K562 (cell line): ENCODE measurements around the gene PODXL.

Source experiments
- ATF7 ChIP-seq: fragments of 450-650 bp; IDR thresholded peaks from 2 replicates; pipeline ENCODE4 v1.7.1; 2014; ENCODE audit warnings: mild to moderate bottlenecking, moderate library complexity
- CTCF ChIP-seq, 3 experiments: IDR thresholded peaks in 2 of 3; conservative IDR thresholded peaks in 1 of 3; 2 replicates each; pipeline ENCODE4 v1.5.1; 2011 to 2012; ENCODE audit warnings: low read length in 3 of 3, mild to moderate bottlenecking in 3 of 3, control low read depth in 2 of 3, improper control_type of control experiment in 1 of 3, inconsistent platforms in 1 of 3, low read depth in 1 of 3, mixed read lengths in 1 of 3, moderate library complexity in 1 of 3; ENCODE audit not compliant: insufficient read depth in 2 of 3
- EP300 ChIP-seq: IDR thresholded peaks from 2 replicates; pipeline ENCODE4 v1.6.1; 2012; ENCODE audit warnings: low read length, improper control_type of control experiment
- HDAC2 ChIP-seq: fragments of 450-650 bp; IDR thresholded peaks from 2 replicates; pipeline ENCODE4 v1.6.1; 2016; ENCODE audit warnings: mild to moderate bottlenecking
- KAT8 ChIP-seq: fragments of 450-650 bp; IDR thresholded peaks from 2 replicates; pipeline ENCODE4 v1.6.1; 2016; ENCODE audit warnings: low read depth, mild to moderate bottlenecking
- NRF1 ChIP-seq, 2 experiments: fragments of 450-650 bp; IDR thresholded peaks in 1 of 2; conservative IDR thresholded peaks in 1 of 2; 2 replicates each; pipeline ENCODE4 v1.6.1; 2014; ENCODE audit warnings: mild to moderate bottlenecking in 2 of 2
- POLR2A ChIP-seq: fragments of 450-650 bp; conservative IDR thresholded peaks from 2 replicates; pipeline ENCODE4 v1.6.1; 2016
- ZFP36 ChIP-seq: fragments of 150-350 bp; IDR thresholded peaks from 2 replicates; pipeline ENCODE4 v1.6.1; 2018; ENCODE audit warnings: low read length, low read depth; ENCODE audit not compliant: partially characterized antibody

GRCh38 chr7:131605280-131605878 is 49.0 kb upstream of the PODXL start:
- TF ChIP-seq NRF1 (conservative IDR thresholded peaks at IDR 0.05 in 1 of 2, IDR thresholded peaks at IDR 0.05 in 1 of 2) (no peak), CTCF (IDR thresholded peaks at IDR 0.05 in 2 of 3, conservative IDR thresholded peaks at IDR 0.05 in 1 of 3; ENCODE audit: insufficient read depth in 2 of 3, low read depth in 1 of 3, low read length in 3 of 3) (no peak), EP300 (no peak), HDAC2 (no peak), ZFP36 (no peak), KAT8 (no peak), ATF7 (no peak), POLR2A (no peak)
